Endothelial cell of umbilical vein (primary cell): ENCODE results near the gene NPLOC4. TPM values are rescaled to one million over a fixed set of nuclear protein-coding genes. Genes with fewer than 3 reads are reported as not detected.

ENCODE experiments used
- BruUV-seq: library from RNA; stranded (reverse); fragments of 400-500 nt; replicated peaks from 2 replicates; lab custom pipeline; 2021; lab: Mats Ljungman, UMichigan
- CTCF ChIA-PET: fragments of 300-600, 350-600 bp; sonication (Branson Sonifier 250); formaldehyde crosslinking; loops from one replicate; lab custom pipeline; 2021; ENCODE audit warnings: antibody characterized with exemption, inconsistent platforms; lab: Charles Lee
- POLR2A ChIA-PET: fragments of 300-600, 350-600 bp; sonication (Branson Sonifier 250); formaldehyde crosslinking; loops from one replicate; lab custom pipeline; 2021; ENCODE audit warnings: antibody characterized with exemption, inconsistent platforms; lab: Charles Lee
- DNase-seq: peaks from one replicate; pipeline ENCODE4 v3.0.0-alpha.2; 2011; ENCODE audit warnings: low read depth, low spot score
- FAIRE-seq: peaks from 2 replicates; lab custom pipeline; 2011; peaks lifted over from hg19 to GRCh38; lab: Jason Lieb, UNC
- H2AFZ ChIP-seq: 2 replicates; pipeline ENCODE4 v1.6.0; 2012; ENCODE audit warnings: low read depth, low read length, control low read depth, inconsistent platforms
- H3K27ac ChIP-seq: 2 replicates; pipeline ENCODE4 v1.5.1; 2011; ENCODE audit warnings: low read depth, mild to moderate bottlenecking, control low read depth, low read length, moderate library complexity; ENCODE audit not compliant: insufficient read depth
- H3K27me3 ChIP-seq, 2 experiments: 2 replicates each; pipeline versions ENCODE4 v1.6.0 to v1.6.1; 2011; ENCODE audit warnings: low read length in 2 of 2, mixed read lengths in 1 of 2; ENCODE audit not compliant: control insufficient read depth in 2 of 2, insufficient read depth in 2 of 2
- H3K36me3 ChIP-seq, 2 experiments: 2 replicates in 1 of 2; 3 replicates in 1 of 2; pipeline ENCODE4 v1.5.1; 2011; ENCODE audit warnings: low read length in 2 of 2, mild to moderate bottlenecking in 1 of 2, moderate library complexity in 1 of 2; ENCODE audit not compliant: control insufficient read depth in 2 of 2, insufficient read depth in 2 of 2; ENCODE audit errors: extremely low read depth in 1 of 2
- H3K4me1 ChIP-seq: 3 replicates; pipeline ENCODE4 v1.5.1; 2011; ENCODE audit warnings: mild to moderate bottlenecking, low read length; ENCODE audit not compliant: control insufficient read depth, insufficient read depth; ENCODE audit errors: extremely low read depth
- H3K4me2 ChIP-seq: 2 replicates; pipeline ENCODE4 v1.6.1; 2011; ENCODE audit warnings: low read length, control low read depth, mixed read lengths; ENCODE audit not compliant: insufficient read depth
- H3K4me3 ChIP-seq, 3 experiments: fragments of 200-600 bp in 1 of 3; sonication (generic), shearing (Covaris generic) in 1 of 3; replicated peaks in 1 of 3; 2 replicates each; pipeline ENCODE4 v1.5.1; 2011 to 2016; ENCODE audit warnings: control low read depth in 3 of 3, low read length in 3 of 3, mild to moderate bottlenecking in 2 of 3, inconsistent platforms in 1 of 3, low read depth in 1 of 3, moderate library complexity in 1 of 3; ENCODE audit not compliant: insufficient read depth in 1 of 3
- H3K79me2 ChIP-seq: 2 replicates; pipeline ENCODE4 v1.6.0; 2012; ENCODE audit warnings: low read length, inconsistent platforms; ENCODE audit not compliant: control insufficient read depth, insufficient read depth
- H3K9ac ChIP-seq: replicated peaks from 2 replicates; pipeline ENCODE3; 2011; ENCODE audit warnings: low read length, control low read depth; ENCODE audit not compliant: insufficient read depth; ENCODE audit errors: extremely low read depth
- H3K9me1 ChIP-seq: replicated peaks from 3 replicates; pipeline ENCODE4 v1.6.0; 2011; ENCODE audit warnings: mild to moderate bottlenecking, low read length; ENCODE audit not compliant: control insufficient read depth, insufficient read depth; ENCODE audit errors: extremely low read depth
- H3K9me3 ChIP-seq: replicated peaks from 2 replicates; pipeline ENCODE4 v1.5.1; 2012; ENCODE audit warnings: low read length, inconsistent platforms; ENCODE audit not compliant: control insufficient read depth, insufficient read depth
- H4K20me1 ChIP-seq: replicated peaks from 2 replicates; pipeline ENCODE3; 2011; ENCODE audit warnings: mild to moderate bottlenecking, low read length; ENCODE audit not compliant: control insufficient read depth, insufficient read depth; ENCODE audit errors: extremely low read depth
- EZH2 ChIP-seq: IDR thresholded peaks from 2 replicates; pipeline ENCODE4 v1.6.1; 2012; ENCODE audit warnings: borderline replicate concordance, low read depth, mild to moderate bottlenecking, moderate library complexity, low read length, inconsistent platforms; ENCODE audit not compliant: severe bottlenecking
- FOS ChIP-seq: IDR thresholded peaks from 2 replicates; pipeline ENCODE4 v1.6.1; 2011; ENCODE audit warnings: mild to moderate bottlenecking, low read length, moderate library complexity, borderline replicate concordance; ENCODE audit not compliant: insufficient read depth
- GATA2 ChIP-seq: IDR thresholded peaks from 2 replicates; pipeline ENCODE4 v1.7.0; 2011; ENCODE audit warnings: low read depth, mild to moderate bottlenecking, moderate library complexity, mixed read lengths, low read length; ENCODE audit not compliant: insufficient read length, insufficient read depth
- JUN ChIP-seq: IDR thresholded peaks from 2 replicates; pipeline ENCODE4 v1.6.1; 2011; ENCODE audit warnings: borderline replicate concordance, low read depth; ENCODE audit not compliant: insufficient read length, insufficient read depth
- MYC ChIP-seq: IDR thresholded peaks from one replicate; pipeline ENCODE4 v1.6.1; 2011; ENCODE audit warnings: mild to moderate bottlenecking, low read depth, low read length
- POLR2A ChIP-seq: IDR thresholded peaks from 2 replicates; pipeline ENCODE4 v1.6.1; 2012; ENCODE audit warnings: low read depth, mild to moderate bottlenecking, control low read depth, low read length
- POLR2AphosphoS5 ChIP-seq: IDR thresholded peaks from 2 replicates; pipeline ENCODE4 v1.6.1; 2012; ENCODE audit warnings: low read depth, mild to moderate bottlenecking, control low read depth, low read length, moderate library complexity; ENCODE audit not compliant: insufficient read depth
- dilution Hi-C: fragments of 300-500 bp; cut with MboI; formaldehyde crosslinking; loops from one replicate; pipeline ENCODE4 v1.15.0; 2019; ENCODE audit warnings: low sequenced_read_pairs; ENCODE audit not compliant: extremely low pct_ligation_motif_present
- intact Hi-C: fragments of 100-400 bp; cut with micrococcal nuclease; formaldehyde crosslinking; loops from one replicate; pipeline ENCODE4 v1.10.0; 2022
- polyA plus RNA-seq, 4 experiments: library from polyadenylated mRNA; depleted of rRNA in 3 of 4; stranded (reverse) in 3 of 4; unstranded in 1 of 4; fragments of >200 nt; gene quantifications; 2 replicates each; pipeline versions ENCODE4 v1.2.1 to v1.2.3, GENCODE V29; 2011 to 2012; ENCODE audit warnings: missing spikeins in 1 of 4
- total RNA-seq: library from RNA; stranded (reverse); gene quantifications from 2 replicates; pipeline ENCODE4 v1.2.3, GENCODE V29; 2021
- TF ChIP-seq, protein P1 (sequence below), 2 donors: IDR thresholded peaks; 1 replicate in 1 of 2; 2 replicates in 1 of 2; pipeline ENCODE4 v1.5.1; 2011; ENCODE audit warnings: low read length in 2 of 2, mild to moderate bottlenecking in 2 of 2, moderate library complexity in 2 of 2, control low read depth in 1 of 2, inconsistent platforms in 1 of 2, low read depth in 1 of 2; ENCODE audit not compliant: insufficient read depth in 1 of 2; ENCODE audit errors: extremely low read depth in 1 of 2
- TF ChIP-seq, protein P2 (sequence below): IDR thresholded peaks from 2 replicates; pipeline ENCODE4 v1.6.1; 2011; ENCODE audit not compliant: insufficient read depth, insufficient read length

Gene NPLOC4
- total and polyA plus RNA-seq, 2 donors (not counting 3 experiments of a cell fraction or from before 2014, with no cell fraction given): 150 to 175 TPM

DNA sequence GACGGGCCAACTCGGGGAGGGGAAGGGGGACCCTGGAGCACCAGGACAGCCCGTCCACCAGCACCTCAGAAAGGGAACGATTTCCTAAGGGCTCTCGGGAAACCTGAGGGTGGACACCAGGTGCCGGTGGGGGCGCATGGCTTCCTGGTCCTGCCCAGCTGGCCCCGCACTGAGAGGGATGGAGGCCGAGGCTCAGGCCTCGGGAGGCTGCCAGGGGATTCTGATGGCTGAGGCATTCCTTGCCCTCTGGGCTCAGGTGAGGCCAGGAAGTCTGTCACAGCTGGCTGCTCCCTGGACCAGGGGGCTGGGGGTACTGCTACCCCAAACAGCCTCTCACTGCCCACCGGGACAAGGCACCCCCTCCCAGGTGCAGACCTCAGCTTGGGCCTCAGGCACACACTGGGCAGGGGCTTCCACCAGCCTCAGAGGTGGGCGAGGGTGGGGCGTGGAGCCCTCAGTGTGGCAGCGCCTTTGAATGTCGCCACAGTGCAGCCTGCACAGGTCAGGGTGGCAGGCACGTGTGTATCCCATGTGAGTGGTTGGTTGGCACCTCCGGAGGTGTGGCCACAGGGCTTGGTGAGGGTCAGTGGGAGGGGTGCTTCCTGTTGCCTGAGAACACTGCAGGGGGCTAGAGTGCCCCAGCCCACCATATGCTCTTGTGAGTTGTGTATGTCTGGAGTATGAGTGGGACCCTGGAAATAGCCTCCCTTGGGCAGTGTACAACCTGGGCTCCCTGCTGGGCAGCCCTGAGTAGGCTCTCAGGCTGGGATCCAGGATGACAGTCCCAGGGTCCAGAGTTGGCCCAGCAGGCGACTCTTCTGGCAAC lies 112.7 kb downstream of the NPLOC4 start:
- Histone ChIP-seq H3K9me1 (no peaks in the 10 kb centered on the region), H3K79me2 (no peaks in the 10 kb centered on the region), H3K27ac (no peak overlapping the region), H4K20me1 (no peaks in the 10 kb centered on the region), H3K9ac (no peak overlapping the region), H3K4me1 (peaks cover 5% of the 10 kb centered on the region), H2AFZ (no peak overlapping the region), H3K4me3 (no peak overlapping the region), H3K9me3 (no peaks in the 10 kb centered on the region), H3K4me2 (no peak overlapping the region), H3K36me3 (no peaks in the 10 kb centered on the region), H3K27me3 (no peaks in the 10 kb centered on the region)
- no TSS peak for BruUV-seq
- intact Hi-C loops (no loop called here), dilution Hi-C loops (no loop called here)
- FAIRE-seq (no peak), DNase-seq (no peak)
- ChIA-PET CTCF (interaction anchor here (1.2 to 1.6 kb wide), 4 partner anchors 19 to 269 kb away, joined by 3 to 6 read pairs (median 6); partner anchors contain the start of gene FAAP100), POLR2A (no interaction called here)
- TF ChIP-seq FOS: no peak
- no peak for TF ChIP-seq POLR2AphosphoS5
- no peak for TF ChIP-seq EZH2
- TF ChIP-seq, protein P1, sequence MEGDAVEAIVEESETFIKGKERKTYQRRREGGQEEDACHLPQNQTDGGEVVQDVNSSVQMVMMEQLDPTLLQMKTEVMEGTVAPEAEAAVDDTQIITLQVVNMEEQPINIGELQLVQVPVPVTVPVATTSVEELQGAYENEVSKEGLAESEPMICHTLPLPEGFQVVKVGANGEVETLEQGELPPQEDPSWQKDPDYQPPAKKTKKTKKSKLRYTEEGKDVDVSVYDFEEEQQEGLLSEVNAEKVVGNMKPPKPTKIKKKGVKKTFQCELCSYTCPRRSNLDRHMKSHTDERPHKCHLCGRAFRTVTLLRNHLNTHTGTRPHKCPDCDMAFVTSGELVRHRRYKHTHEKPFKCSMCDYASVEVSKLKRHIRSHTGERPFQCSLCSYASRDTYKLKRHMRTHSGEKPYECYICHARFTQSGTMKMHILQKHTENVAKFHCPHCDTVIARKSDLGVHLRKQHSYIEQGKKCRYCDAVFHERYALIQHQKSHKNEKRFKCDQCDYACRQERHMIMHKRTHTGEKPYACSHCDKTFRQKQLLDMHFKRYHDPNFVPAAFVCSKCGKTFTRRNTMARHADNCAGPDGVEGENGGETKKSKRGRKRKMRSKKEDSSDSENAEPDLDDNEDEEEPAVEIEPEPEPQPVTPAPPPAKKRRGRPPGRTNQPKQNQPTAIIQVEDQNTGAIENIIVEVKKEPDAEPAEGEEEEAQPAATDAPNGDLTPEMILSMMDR (IDR thresholded peaks at IDR 0.05; ENCODE audit: extremely low read depth in 1 of 2, insufficient read depth in 1 of 2, low read depth in 1 of 2, low read length in 2 of 2): no peak
- no peak for TF ChIP-seq GATA2
- no peak for TF ChIP-seq JUN
- TF ChIP-seq, protein P2, sequence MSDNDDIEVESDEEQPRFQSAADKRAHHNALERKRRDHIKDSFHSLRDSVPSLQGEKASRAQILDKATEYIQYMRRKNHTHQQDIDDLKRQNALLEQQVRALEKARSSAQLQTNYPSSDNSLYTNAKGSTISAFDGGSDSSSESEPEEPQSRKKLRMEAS: no peak
- no peak for TF ChIP-seq MYC
- TF ChIP-seq POLR2A: no peak
